HG03439 (cell line): ENCODE measurements around the gene SPI1.
"Not testable (repeated sequence)": the region's sequence is repeated elsewhere in the genome, so short reads cannot be mapped to it uniquely, and the experiment has no call there.

ENCODE experiments used
- ATAC-seq: cut with Tn5 transposase; IDR thresholded peaks from one replicate; pipeline ENCODE4 v1.9.1; 2021; ENCODE audit warnings: mild to moderate bottlenecking, moderate library complexity; ENCODE audit not compliant: unreplicated experiment

Gene SPI1

GRCh38 chr11:47327949-47328348 is 50.4 kb downstream of the SPI1 start:
- no peak for ATAC-seq

GRCh38 chr11:47327025-47327424 is 51.3 kb downstream of the SPI1 start:
- ATAC-seq, result no peak

DNA sequence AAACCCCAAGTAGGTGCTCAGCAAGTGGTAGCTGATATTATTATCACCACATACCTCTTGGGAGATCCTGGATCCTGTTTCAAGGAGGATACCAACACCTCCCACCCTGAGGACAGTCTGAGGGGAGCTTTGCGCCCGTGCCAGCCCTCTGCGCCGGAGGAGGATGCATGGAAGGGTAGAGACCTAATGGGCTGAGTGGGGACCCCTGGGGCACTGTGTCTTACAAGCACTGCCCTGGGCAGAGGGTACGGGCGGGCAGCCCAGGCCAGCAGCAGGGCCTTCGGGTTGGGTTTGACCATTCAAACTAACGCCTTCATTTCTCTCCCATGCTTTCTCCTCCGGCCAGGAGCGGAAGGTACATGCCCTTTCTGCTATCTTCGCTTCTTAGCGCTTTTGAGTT is 52.1 kb downstream of the SPI1 start:
- ATAC-seq, result no peak

GRCh38 chr11:47325271-47326041 is 52.9 kb downstream of the SPI1 start:
- no peak for ATAC-seq

GRCh38 chr11:47324520-47324919 is 53.8 kb downstream of the SPI1 start:
- no peak for ATAC-seq

- ATAC-seq, result no peak
Observed at GRCh38 chr11:47318166-47318565, 60.2 kb downstream of the SPI1 start.

DNA sequence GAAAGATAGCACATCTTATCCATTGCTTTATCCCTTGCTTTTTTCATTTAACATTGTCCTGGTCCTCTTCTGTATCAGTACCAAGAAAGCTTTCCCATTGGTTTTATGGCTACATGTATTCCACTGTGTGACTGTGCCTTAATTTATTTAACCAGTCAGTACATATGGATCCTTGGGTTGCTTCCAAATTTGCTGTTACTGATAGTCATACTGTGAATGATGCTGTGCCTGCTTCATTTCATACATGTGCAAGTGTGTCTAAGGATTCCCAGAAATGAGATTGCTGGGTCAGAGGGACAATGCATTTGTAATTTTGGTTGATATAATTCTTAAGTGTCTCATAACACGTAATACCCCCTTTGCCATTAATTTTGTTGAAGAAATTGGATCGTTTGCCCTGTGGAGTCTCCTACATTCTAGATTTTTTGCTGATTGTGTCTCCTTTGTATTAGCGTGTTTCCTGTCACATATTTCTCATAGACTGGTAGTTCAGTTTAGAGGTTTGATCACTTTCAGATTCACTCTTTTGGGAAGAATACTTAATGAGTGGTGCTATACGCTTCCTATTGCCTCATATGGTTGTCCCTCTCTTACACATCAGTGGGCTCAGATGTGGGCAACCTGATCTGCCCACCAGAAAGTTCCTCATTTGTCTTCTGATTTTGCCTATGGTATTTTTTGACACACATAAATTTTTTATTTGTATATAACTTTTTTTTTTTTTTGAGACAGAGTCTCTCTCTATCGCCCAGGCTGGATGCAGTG is 61.1 kb downstream of the SPI1 start:
- ATAC-seq, result no peak

GRCh38 chr11:47316501-47316900 is 61.8 kb downstream of the SPI1 start:
- not testable (repeated sequence) for ATAC-seq

GRCh38 chr11:47314992-47315391 is 63.4 kb downstream of the SPI1 start:
- ATAC-seq, result no peak

DNA sequence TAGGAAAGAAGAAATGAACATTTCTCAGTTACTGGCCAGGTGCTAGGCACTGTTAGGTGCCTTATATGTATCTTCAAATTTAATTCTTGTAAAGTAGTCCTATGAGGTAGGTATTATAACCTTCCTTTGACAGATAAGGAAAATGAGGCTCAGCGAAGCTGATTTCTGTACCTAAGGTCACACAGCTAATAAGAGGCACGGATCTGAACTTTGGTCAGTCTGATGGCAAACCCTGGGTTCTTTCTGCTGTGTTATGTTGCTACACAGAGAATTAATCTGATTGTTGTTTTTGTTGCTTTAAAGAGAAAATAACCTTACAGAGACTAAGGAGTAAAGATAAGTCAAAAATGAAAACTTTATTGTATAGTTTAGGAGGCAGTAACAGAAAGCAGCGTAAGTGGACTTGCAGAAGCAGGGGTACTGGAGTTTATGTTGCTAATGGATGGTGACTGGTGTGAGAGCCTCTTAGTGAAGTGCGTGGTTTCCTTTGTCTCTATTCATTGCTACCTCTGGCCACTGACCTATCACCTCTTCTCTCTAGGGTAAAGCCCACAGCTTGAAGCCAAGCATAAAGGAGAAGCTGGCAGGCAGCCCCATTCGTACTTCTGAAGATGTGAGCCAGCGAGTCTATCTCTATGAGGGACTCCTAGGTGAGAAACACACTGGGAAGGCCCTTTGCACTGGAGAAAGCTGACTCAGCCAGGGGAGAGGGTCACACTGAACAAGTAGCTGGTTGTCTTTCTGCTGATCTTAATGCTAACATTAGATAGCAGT is 70.1 kb downstream of the SPI1 start:
- ATAC-seq, result no peak

DNA sequence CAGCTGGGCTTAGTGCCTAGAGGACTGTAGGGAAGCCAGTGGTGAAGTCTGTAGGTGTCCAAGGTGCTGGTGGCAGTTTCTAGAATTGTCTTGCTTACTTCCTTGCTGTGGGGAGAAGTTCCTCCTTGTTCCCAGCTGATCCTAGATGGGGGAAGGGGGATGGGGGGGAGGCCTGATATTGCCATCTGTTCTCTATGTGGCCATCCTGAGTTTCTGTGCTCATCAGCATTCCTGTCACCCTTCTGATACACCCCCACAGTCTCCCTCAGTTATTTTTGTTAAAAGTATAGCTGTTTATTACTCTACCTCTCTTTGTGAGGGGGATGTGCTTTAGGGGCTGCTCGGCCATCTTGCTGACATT is 71.9 kb downstream of the SPI1 start:
- no peak for ATAC-seq

DNA sequence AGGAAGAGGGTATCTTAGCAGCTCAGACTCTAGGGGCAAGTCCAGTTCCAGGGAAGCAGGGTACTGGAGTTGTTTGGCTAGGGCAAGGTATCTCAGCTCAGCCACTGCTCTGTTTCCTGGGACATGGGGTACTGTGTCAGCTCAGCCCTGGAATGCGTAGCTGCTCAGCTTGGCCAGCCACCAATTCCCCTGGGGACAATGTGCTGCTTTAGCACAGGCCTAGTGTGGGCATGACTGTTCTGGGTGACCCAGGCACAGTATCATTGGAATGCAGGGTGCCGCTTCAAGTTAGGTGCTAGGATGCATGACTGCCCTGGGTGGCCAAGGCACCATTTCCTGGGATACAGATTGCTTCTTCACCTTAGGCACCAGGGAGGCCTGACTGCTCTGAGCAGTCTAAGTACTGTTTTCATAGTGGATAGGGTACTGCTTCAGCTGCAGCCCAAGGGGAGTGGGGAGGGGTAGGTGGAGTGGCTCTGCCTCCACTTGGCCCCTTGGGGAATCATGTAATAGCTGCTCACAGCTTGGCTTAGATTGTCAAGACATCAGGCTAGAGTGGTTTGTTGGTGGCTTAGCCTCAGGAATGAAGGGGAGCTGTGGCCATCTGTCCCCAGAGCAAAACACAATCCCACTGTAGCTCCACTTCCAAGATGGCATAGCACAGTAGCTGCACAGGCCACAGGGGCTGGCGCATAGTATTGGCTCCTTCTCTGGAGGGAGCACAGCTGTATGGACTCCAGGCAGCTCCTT is 72.4 kb downstream of the SPI1 start:
- ATAC-seq, result no peak
